Skin epidermis (tissue), 12 donors: ENCODE data around the gene SPRTN.
"Not testable (repeated sequence)": the region's sequence is repeated elsewhere in the genome, so short reads cannot be mapped to it uniquely, and the experiment has no call there.

Experiments used
- H3K27ac ChIP-seq, 21 experiments: fragments of 200-600 bp; sonication (generic) in 11 of 21; one replicate each; pipeline ENCODE4 v1.5.0; 2020; ENCODE audit warnings: mild to moderate bottlenecking in 3 of 21, inconsistent platforms in 2 of 21, moderate library complexity in 2 of 21
- H3K4me3 ChIP-seq, 7 experiments: fragments of 200-600 bp; sonication (generic) in 2 of 7; one replicate each; pipeline ENCODE4 v1.5.0; 2020; ENCODE audit warnings: inconsistent platforms in 2 of 7, mild to moderate bottlenecking in 2 of 7, moderate library complexity in 1 of 7

The SPRTN gene

DNA sequence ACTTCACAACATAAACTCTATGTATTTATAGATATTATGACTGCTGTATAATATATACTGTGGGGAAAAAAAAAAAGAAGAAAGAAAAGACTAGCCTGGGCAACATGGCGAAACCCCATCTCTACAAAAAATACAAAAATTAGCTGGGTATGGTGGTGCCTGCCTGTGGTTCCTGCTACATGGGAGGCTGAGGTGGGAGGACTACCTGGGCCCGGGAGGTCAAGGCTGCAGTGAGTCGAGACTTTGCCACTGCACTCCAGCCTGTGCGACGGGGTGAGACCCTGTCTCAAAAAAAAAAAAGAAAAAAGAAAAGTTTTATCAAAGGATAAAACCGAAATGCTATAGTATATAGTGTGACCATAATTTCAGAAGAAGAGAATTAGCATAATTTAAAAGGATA lies 3.1 kb upstream of the SPRTN start:
- H3K4me3 ChIP-seq = peak overlapping the region in 4 of 7 experiments; percentile 17 to 90 (median 86)
- H3K27ac ChIP-seq = peak overlapping the region in 1 of 21 experiments; percentile 17

DNA sequence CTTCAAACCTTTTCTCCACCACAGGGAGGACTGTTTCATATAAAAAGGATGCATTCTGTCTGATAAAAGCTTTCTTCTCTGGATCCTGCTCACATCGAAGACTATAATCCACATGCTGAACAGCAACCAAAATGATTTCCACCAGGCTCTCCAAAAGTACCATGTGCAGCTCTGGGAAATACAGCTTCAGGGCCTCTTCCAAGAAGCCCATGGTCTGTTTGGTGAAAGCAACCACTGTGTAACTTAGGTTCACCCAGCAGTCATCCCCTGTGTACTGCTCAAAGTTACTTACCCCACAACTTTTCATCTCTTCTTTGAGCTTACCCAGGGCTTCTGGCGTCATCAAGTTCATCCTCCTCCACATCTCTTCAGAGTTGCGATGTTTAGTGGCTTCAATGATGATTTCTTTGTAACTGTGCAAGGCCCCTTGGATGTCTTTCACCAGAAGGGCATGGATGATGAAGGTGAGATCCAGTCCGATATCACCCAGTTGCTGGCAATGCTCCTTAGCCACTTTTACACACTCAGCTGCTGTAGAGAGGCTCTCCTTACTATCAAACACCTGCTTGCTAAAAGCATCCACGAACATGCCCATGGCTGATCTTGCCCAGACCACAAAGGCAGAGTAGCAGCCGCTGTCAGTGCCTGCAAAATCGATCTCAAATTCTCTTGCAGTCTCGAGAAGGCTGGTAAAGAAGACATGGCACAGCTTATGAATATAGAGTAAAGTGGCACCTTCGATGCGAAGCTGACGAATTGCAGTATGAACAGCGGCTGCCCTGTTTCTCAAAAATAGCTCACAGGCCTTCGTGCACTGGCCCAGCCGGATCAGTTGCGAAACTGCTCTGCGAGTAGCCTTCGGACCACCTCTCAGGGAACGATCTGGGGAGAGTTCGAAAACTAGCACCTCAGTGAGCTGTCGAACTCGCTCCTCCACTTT lies 2.2 kb upstream of the SPRTN start:
- Histone ChIP-seq H3K27ac (peak overlapping the region in 8 of 21 experiments; percentile 55 to 94 (median 90)), H3K4me3 (peak overlapping the region; percentile 64 to 94 (median 87))

DNA sequence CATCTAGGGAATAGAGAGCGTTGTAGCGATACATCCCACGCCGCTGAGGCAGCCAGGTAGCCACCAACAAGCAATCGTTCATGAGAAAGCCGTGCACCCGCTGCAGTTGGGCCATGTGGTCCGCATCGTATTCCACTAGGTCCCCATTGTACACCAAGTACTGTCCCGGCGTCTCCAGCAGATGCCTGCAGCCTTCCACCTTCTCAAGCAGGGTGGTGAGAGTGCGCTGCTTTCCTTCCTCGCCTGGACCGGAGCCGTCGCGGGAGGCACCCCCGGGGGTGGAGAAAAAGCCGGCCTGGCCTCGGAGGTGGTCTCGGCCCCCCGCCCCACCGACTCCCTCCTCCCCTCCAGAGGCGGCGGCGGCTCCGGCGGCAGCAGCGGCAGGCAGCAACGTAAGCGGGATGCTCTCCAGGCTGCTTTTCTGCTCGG lies 1.0 kb upstream of the SPRTN start:
- Histone ChIP-seq H3K27ac (peak overlapping the region; percentile 43 to 98 (median 93)), H3K4me3 (peak overlapping the region; percentile 64 to 94 (median 87))

DNA sequence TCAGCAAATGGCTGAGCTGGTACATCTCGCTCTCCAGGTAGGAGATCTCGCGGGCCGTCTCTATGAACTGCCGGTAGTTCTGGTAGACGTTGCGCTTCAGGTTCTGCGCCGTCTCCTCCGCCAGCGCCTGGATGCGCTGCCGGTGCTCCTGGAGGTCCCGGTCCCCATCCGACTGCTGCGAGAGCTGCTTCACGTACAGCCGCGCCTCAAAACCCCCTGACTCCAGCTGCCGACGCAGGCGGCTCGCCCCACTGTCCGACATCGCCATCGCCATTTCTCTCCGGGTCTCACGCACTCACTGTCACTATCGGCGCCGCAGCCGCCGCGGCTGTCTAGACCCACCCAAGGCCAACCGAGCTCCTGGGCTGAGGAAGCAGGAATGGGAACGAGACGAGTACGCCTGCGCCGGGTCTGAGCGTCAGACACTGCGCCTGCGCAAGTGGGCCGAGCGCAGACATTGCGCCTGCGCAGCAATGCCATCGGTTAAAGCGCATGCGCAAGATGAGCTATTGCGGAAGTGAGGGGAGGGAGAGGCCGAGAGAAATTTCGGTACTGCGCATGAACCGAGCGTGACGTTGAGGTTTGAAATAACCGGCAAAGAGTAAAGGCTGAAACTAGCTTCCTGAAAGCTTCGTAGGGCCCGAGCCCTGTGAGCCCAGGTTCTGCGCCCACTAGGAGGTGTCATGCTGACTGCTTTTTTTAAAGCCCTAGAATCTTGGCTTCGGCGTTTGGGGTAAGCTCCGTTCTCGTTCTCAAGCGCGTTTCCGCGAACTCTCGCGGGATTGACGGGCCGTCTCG lies 422 bp upstream of the SPRTN start, which contains the start of gene EXOC8:
EXOC8 (minus strand) TSS at position 381 of the 798 bp plus-strand sequence; CDS start at position 274, 107 bp downstream.
- H3K4me3 ChIP-seq = peak within 1 kb of the TSS; percentile 64 to 94 (median 87)
- H3K27ac ChIP-seq = peak within 1 kb of the TSS; percentile 43 to 98 (median 93)

DNA sequence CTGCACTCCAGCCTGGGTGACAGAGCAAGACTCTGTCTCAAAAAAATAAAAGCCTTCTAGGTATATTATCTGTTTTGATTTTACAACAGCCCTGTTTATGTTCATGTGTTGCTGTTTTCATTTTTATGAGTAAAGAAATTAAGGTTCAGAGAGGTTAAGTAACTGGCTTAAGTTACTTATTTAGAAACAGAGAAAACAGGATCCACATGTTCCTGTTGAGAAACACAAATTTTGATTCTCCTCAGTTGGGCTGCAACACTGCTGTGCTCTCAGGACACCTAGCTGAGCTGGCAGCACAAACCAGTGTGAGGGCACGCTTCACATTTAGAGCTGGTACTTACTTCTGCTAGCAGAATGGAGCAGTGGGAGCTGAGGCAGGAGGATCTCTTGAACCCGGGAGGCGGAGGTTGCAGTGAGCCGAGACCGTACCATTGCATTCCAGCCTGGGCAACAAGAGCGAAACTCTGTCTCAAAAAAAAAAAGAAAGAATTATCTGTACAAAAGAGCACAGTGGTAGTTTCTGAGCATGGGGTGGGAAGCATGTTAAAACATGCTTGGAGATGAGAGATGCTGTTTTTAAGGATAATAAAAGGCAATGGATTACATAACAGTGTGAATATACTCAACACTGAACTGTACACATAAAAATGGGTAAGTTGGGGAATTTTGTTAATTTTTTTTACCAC lies 2.4 kb downstream of the SPRTN start:
- H3K4me3 ChIP-seq = peak overlapping the region in 1 of 7 experiments; percentile 87
- H3K27ac ChIP-seq = peak overlapping the region in 3 of 21 experiments; percentile 8 to 35 (median 33)

DNA sequence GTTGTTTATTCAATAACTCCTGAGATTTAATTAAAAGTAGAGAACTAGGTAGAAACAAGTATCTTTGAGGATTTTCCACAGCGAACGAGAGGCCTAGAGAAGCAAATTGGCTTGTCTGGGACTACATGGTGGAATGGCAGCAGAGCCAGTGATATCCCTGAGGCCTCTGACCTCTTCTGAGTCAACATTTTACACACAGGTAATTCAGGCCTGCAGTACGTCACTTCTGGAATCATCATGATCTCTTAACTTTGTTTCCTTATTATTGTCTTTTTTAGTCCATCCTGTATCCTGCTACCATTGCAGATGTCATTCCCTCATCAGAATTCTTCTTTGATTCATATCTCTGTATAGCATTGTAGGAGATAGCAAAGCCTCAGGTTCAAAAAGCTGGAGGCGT lies 9.9 kb downstream of the SPRTN start:
- H3K27ac ChIP-seq = no peak overlapping the region

DNA sequence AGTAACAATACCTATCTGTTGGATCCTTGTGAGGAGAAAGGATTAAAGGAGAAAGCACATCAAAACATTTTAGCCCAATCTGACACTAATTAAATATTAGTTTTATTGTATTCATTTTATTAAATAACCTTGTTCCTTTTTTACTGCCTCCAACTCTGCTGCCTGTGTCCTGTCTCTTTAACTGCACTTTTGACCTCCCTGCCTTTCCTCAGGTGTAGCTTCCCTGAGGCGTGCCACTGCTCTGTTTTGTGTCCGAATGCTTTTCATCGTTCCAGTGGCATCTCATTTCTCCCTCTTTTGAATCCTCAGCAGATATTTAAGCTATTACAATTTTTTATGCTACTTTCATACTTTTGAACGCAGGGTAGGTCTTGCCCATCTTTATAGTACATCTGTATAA lies 10.3 kb downstream of the SPRTN start:
- no peak overlapping the region for H3K27ac ChIP-seq
- H3K4me3 ChIP-seq = no peak overlapping the region

More for the DNA sequence above, 9.9 kb downstream of the SPRTN start:
- H3K4me3 ChIP-seq = no peak overlapping the region

DNA sequence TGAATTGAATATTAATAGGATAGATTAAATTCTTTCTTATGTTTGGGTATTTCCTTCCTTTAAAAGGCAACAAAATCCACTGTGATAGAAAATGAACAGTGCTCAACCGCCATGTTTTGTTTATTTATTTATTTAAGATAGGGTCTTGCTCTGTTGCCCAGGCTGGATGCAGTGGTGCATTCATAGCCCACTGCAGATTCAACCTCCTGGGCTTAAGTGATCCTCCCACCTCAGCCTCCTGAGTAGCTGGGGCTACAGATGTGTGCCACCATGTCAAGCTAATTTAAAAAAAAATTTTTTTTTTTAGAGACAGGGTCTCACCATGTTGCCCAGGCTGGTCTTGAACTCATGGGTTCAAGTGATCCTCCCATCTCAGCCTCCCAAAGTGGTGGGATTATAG lies 10.8 kb downstream of the SPRTN start:
- H3K4me3 ChIP-seq, H3K27ac ChIP-seq: not testable (repeated sequence)

DNA sequence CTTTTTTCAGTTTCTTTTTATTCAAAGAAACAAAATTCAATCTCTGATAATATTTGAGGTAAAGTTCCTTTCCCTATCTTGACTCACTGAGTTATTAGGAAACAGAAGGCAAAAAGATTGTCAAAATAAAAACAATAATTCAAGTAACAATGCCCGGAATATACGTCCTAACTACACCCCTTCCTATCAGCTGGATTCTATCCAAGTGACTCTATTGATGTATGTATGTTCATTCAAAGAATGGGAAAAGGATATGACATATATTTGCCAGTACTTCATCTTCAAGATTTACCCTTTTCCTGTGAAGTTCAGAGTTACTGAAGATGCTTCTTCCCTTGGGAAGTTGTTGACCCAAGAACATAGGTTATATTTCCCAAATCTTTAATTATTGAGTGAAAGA lies 13.7 kb downstream of the SPRTN start:
- Histone ChIP-seq H3K4me3 (no peak overlapping the region), H3K27ac (no peak overlapping the region)

DNA sequence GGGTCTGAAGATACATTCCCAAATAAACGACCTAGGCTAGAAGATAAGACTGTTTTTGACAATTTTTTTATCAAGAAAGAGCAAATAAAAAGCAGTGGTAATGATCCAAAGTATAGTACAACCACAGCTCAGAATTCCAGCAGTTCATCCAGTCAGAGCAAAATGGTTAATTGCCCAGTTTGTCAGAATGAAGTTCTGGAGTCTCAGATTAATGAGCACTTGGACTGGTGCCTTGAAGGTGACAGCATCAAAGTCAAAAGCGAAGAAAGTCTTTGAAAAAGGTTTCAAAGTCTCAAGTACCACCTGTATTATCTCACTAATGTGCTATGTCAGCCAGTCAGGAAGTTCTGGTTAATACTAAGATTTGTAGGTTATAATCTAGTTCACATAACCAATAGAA lies 15.0 kb downstream of the SPRTN start:
- Histone ChIP-seq H3K27ac (no peak overlapping the region), H3K4me3 (no peak overlapping the region)

DNA sequence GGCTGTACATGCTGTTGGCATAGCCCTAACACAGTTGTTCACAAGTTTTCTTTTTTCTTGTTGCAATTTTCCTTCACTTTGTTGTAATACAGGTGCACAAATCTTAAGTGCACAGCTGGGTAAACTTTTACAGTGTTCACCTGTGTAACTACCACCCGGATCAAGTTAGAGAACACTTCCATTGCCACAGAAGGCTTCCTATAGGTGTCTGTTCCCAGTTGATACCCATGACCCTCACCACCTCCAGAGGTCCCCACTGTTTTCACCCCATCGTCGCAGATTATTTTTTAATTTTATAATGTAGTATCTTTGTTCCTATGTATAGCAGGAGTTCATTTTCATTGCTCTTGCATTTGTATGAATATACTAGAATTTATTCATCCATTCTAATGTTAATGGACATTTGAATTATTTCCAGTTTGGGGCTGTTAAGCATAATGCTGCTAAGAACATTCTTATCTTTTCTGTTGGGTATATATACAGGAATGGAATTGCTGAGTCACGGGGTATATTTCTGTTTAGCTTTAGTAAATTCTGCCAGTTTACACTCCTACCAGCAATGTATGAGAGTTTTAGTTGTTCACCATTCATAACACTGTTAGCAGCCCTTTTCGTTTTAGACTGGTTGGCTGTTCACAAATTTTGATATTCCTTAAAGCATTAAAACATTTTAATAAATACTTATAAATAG lies 16.4 kb downstream of the SPRTN start:
- Histone ChIP-seq H3K27ac (no peak overlapping the region), H3K4me3 (no peak overlapping the region)

DNA sequence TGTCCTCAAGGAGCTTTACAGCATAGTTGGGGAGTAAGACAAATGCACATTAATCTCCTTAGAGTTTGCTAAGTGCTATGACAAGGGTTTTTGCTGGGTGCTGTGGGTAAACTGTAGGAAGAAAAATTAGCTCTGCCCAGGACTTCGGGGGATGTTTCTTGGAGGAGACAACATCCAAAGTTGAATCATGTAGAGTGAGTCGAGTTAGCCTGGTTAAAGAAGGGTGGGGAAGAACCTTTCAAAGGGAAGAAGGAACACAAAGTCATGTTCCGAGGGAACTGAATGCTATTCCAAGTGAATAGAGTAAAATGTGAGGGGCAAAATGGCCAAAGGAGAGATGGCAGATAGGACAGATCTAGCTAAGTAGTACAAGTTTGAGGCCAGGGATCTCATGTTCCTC lies 17.1 kb downstream of the SPRTN start:
- Histone ChIP-seq H3K4me3 (no peak overlapping the region), H3K27ac (no peak overlapping the region)

DNA sequence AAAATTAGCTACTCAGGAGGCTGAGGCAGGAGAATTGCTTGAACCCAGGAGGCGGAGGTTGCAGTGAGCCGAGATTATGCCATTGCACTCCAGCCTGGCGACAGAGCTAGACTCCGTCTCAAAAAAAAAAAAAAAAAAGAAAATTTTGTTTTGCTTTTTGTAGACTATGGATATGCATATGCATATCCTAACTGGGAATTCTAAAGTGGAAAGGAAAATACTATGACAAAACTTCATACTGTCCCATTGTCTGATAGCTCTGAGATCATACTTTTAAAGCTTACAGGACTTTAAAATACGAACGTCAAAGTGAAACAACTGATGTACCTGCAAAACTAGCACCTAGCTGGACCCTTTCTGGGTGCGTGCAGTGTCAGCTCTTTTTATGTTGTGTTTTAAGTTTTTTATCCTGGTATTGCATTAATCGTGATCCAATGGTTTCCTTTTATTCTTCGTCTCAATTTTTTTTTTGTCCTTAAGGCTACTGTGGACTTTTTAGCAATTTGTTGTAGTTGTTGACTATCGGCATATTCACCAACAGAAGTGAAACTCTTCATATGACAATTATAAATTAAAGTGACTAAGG lies 19.2 kb downstream of the SPRTN start:
- H3K27ac ChIP-seq = no peak overlapping the region
- no peak overlapping the region for H3K4me3 ChIP-seq

DNA sequence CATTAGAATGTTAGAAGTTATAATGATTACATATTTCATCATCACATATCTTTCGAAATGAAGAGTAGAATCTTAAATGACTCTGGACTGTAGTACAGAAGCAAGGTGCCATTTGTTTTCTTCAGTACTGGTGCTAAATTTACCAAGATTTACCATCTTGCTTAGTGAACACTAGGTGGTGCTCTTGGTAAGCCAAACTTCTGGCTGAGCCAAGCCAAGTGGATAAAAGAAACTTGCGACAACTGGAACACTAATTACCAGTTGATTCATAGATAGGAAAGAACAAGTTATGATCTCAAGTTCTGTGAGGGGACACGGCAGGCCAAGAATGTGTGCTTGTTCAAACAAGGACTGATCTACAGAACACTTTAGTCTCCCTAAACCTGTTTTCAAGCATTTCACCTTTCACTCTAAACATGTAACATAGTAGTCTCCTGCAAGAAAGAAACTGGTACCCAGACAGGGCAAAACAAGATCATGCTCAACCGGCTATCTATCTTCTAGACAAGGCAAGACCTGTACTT lies 19.8 kb downstream of the SPRTN start:
- Histone ChIP-seq H3K27ac (peak overlapping the region in 1 of 21 experiments; percentile 37), H3K4me3 (no peak overlapping the region)

DNA sequence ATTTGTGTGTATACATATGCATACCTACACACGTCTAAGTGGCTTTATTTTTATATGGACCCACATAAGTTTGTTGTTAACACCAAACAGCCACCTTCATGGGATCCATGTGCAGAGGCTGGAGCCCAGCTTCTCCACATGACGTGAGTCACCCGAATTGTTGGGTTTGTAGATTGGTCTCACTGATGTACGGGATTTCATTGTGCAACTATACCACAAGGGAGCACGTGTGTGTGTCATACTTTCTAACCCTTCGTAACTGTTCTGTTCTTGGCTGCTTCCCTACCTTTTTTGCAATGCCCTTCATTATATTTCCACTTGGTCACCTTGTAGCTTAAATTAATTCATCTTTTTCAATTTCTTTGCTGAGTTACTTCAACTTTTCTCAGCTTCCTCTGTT lies 21.0 kb downstream of the SPRTN start:
- Histone ChIP-seq H3K4me3 (no peak overlapping the region), H3K27ac (peak overlapping the region in 1 of 21 experiments; percentile 43)

DNA sequence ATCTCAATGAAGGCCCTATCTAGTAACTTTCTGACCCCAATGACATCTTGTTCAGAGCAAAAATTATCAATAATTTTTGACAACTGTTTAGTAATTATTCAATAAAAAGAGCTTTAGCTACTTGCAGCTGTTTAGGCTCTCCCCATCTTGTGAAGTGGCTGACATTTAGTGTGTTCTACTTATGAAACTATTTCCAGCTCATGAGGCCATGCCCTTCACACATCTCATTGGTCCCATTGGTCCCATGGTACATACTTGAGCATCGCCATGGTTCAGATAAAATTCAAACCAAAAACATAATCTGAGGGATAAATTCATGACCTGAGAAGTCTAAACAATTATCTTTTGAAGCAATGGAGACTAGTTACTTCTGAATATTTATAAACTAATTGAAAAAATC lies 24.2 kb downstream of the SPRTN start:
- H3K27ac ChIP-seq = no peak overlapping the region
- H3K4me3 ChIP-seq = no peak overlapping the region

DNA sequence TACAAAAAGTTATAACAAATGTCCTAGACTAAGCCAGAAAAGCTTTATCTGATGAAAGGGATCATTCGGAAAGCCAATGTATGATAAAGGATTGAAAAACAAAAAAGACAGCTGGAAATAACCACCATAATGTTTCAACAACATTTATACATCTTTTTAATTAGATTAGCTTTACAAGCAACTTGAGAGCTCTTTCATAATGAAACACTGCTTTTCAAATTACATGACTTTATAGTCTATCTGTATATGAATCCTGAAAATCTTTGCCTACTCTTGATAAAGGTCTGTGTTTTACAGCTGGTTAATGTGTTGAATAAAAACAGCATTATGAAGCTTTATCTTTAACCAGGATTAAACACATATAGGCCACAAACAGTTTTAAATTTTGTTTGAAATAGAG lies 25.5 kb downstream of the SPRTN start:
- no peak overlapping the region for H3K4me3 ChIP-seq
- H3K27ac ChIP-seq = no peak overlapping the region

DNA sequence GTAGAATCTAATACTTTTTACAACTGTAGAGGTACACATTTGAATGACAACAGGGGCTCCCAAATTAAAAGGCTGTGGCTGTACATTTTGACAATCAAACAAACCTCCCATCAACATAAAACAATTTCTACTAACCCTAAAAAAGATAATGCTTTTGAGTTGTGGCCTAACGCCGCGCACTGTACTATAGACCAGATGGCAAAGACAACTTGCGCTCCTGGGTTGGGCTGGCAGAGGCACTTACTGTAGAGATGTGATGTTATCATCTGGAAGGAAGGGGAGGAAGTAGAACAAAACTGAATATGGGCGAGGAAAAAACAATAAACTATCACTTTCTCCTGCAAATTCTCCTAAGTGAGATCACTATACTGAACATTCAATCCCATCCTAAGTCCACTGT lies 26.1 kb downstream of the SPRTN start:
- no peak overlapping the region for H3K4me3 ChIP-seq
- H3K27ac ChIP-seq = no peak overlapping the region

DNA sequence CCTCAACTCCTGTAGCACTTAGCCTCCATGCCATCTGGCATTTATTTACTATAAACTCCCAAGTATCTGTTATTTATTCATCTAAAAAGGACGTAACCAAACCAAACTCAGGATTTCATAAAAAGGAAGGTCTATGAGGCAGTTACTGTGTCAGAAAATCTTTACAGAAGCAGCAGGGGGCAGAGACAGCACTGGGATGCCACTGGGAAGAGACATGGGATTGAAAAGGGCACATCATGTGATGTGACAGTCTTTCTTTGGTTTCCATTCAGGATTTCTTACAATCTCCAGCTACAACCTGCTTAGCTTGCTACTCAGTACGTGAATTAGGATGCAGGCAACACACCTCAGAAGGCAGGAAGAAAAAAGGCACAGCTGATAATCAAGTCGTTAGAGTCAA lies 31.2 kb downstream of the SPRTN start:
- Histone ChIP-seq H3K4me3 (no peak overlapping the region), H3K27ac (no peak overlapping the region)
